Stimulated activated CD4-positive, alpha-beta T cell treated with anti-CD3 and anti-CD28 coated beads, TNF-alpha, amount 100 ng/mL, for 48 hours (primary cell): ENCODE results near the gene YDJC.
"Not testable (repeated sequence)": the region's sequence is repeated elsewhere in the genome, so short reads cannot be mapped to it uniquely, and the experiment has no call there.

Experiments
- DNase-seq, 3 donors: peaks; one replicate each; pipeline ENCODE4 v3.0.0-alpha.2; 2020; ENCODE audit warnings: low read depth in 3 of 3

The YDJC gene

DNA sequence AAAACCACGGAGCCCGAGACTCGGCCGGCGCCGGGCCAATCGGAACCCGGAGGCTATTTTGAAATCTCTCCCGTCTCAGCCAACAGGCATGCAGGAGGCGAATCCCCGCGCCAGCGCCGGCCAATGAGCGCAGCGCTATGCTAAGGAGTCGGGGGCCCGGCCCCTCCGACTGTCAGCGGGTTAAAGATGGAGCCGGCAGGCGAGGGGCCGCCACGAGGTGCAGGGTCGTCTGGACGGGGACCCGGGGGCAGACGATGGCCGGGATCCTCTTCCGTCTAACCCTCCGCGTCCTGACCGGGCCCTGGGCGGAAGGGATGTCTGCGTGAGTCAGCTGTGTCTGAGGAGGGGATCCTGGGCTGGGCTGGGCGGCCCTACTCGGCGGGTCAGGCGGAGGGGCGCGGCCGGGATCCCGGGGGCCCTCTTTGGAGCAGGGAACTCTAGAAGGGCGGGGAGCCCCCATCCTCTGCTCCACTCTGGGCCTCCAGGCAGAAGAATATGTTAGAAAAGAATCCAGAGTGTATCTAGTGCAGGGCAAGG, 22.3 kb upstream of the YDJC start:
- DNase-seq: peak; percentile 75 to 83 (median 81)

DNA sequence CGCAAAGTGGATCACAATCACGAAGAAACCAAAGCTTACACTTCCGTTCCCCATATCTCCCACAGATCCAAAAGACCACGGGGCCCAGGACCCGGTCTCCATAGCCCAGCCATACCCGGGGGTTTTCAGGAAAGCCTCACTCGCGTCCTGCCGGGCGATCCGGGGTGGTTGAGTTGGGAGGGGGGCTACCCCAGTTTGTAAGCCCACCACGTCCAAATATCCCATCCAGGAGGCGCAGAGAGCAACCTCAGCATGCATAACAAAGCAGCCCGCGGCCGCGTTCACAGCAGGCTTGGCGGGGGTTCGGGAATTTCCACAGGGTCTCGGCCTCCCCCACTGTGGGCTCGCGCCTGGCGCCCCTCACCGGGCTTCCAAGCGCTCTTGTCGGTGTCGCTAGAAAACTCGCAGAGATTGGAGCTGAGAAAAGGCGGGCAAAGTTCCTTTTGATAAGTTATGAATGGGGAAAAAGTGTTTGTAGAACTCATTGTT, 21.7 kb upstream of the YDJC start:
- no peak for DNase-seq

DNA sequence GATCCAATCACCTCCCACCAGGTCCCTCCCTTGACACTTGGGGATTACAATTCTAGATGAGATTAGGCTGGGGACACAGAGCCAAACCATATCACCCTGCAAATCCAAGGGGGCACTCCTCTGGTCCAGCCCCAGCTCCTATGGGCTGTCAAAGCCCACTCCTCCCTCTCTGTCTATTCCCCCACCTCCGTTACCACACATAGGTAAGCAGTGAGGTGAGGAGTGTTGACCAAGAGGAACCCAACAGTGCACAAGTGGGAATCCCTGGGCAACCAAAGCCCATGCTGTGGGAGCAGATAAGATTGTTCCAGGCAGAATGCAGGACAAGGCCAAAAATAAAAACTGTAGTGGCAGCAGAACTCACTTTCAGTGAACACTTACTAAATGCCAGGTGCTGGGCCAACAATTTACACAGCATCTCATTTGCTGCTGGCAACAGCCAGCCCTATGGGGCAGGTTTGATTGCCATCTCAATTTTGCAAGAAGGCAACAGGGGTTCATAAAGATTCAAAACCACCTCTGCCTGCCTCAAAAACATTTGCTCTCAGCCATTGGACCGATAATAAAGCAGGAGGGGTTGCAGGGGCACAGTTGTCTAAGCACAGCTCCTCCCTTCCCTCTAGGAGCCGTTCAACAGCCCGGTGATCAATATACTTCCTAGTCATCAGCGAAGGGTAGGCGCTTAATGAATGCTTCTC, 21.1 kb upstream of the YDJC start:
- no peak for DNase-seq

DNA sequence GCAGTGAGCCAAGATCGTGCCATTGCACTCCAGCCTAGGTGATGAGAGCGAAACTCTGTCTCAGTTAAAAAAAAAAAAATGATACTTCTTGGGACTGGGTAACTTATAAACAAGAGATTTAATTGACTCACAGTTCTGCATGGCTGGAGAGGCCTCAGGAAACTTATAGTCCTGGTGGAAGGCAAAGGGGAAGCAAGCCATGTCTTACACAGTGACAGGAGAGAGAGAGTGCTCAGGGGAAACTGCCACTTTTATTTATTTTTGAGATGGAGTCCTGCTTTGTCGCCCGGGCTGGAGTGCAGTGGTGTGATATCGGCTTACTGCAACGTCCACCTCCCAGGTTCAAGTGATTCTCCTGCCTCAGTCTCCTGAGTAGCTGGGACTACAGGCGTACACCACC, 20.5 kb upstream of the YDJC start:
- no peak for DNase-seq

DNA sequence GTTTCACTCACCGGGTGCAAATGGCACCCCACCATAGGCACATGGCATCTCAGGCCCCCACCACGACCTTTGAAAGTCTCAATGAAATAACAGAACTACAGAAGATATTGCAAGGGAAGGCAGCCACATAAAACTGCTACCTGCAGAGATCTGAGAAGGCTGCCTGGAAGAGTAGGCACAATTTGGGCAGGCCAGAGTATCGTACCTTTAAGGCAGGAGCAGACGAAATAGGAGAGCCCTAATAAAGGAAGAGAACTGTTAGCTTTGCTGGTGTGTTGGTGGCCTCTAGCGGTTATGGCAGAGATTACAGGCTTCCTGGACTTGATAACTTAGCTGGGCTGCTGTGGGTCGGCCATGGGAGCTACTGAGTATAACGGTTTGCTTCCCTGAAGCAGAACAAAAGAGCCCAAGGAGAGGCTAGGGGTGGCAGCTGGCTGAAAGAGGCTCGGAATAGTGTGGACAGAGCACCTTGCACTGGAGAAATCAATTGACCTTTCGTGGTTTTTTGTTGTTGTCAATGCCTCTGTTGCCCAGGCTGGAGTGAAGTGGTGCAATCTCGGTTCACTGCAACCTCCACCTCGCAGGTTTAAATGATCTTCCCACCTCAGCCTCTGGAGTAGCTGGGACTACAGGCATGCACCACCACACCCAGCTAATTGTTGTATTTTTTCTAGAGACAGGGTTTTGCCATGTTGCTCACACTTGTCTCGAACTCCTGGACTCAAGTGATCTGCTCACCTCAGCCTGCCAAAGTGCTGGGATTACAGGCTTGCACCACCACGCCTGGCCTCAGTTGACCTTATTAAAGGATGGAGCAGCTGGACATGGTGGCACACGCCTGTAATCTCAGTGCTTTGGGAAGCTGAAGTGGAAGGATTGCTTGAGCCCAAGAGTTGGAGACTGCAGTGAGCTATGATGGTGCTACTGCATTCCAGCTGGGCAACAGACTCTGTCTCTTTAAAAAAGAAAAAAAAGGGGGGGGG, 17.1 kb upstream of the YDJC start:
- peak in 2 of 3 donors; percentile 60 to 63 for DNase-seq

DNA sequence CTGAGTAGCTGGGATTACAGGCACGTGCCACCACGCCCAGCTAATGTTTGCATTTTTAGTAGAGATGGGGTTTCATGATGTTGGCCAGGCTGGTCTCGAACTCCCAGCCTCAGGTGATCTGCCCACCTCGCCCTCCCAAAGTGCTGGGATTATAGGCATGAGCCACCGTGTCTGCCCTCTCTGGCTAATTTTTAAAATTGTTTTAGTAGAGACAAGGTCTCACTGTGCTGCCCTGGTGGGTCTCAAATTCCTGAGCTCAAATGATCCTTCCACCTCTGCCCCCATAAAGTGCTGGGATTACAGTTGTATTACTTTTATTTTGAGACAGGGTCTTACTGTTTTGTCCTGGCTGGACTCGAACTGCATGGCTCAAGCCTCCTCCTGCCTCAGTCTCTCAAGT, 15.7 kb upstream of the YDJC start:
- DNase-seq: not testable (repeated sequence)

DNA sequence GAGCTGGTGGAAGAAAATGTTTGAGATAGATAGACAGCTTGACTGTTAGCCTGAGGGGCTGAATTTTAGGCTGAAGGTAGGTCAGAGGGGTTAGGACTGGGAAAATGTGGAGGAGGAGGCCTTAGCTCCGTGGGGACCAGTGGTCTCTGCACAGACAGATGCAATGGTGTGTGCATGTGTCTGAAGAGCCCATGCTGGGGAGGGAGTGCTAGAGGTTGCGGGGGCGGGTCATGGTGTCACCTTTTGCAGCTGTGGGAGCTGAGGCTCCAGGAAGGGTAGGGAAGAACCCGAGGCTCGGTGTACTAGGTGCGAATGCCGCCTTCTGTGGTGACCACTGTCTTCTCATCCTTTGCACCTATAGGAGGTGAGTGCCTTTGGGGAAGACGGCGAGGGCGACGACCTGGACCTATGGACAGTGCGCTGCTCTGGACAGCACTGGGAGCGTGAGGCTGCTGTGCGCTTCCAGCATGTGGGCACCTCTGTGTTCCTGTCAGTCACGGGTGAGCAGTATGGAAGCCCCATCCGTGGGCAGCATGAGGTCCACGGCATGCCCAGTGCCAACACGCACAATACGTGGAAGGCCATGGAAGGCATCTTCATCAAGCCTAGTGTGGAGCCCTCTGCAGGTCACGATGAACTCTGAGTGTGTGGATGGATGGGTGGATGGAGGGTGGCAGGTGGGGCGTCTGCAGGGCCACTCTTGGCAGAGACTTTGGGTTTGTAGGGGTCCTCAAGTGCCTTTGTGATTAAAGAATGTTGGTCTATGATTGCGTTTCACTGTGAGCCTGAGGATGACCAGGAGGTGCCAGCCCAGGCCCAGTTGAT, 13.9 kb upstream of the YDJC start:
- DNase-seq: no peak

DNA sequence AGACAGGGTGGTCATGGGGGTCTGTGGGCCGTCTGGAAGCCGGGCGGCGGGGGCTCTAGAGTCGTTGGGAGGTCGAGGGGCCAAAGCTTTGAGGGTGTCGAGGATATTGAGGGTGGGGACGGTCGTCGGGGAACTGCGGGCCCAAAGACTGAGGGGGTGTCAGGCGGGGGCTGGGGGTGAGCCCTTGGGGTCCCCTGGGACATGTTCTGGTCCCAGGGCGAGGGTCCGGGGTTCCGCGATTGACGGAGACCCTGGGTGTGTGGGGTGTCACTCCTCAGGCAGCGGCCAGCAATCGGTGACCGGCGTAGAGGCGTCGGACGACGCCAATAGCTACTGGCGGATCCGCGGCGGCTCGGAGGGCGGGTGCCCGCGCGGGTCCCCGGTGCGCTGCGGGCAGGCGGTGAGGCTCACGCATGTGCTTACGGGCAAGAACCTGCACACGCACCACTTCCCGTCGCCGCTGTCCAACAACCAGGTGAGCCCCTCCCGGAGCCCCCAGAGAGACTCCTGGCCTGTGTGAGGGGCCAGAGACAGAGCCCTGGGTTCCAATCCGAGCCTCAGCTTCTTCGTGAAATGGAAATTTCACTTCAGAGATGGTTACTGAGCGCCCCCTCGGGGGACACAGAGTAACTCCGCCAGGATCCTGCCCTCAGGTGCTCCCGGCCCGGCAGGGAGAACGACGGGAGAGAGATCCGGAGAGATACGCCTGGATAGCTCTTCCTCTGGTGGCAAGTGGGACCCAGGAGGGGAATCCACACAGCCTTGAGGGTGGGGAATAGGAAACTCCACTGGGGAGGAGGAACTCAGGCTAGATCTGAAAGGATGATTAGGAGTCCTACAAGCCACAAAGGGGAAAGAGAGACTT, 13.0 kb upstream of the YDJC start:
- peak in 2 of 3 donors; percentile 43 to 63 for DNase-seq

DNA sequence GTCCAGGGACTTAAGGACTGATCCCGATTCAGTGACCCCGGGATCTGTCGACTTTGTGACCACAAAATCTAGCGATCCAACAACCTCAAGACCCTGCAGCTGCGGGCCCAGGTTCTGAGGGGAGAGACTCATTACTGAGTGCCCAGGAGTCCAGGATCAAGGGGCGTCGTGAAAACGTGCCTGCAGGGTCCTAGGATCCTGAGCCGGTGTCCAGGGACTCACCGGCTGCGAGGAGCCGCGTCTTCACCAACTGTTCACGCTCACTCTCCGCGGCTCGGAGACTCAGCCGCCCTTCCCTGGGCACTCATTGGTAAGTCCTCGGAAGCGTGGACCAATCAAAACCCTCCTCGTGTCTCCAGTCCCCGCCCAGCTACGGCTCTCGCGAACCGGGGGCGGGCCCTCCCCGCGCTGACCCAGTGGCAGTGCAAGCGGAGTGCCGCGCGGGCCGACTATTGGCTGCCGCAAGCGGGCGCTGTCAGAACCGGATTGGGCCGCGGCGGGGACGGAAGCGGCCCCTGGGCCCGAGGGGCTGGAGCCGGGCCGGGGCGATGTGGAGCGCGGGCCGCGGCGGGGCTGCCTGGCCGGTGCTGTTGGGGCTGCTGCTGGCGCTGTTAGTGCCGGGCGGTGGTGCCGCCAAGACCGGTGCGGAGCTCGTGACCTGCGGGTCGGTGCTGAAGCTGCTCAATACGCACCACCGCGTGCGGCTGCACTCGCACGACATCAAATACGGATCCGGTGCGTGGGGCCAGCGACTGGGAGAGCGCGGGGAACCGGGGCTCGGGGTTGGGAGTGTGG, 12.2 kb upstream of the YDJC start, which contains the start of gene SDF2L1:
Gene SDF2L1, plus strand, starts transcription at position 514 of the 795 bp plus-strand sequence. Its CDS starts 35 bp downstream, at position 549.
- peak; percentile 93 to 97 (median 95) for DNase-seq

DNA sequence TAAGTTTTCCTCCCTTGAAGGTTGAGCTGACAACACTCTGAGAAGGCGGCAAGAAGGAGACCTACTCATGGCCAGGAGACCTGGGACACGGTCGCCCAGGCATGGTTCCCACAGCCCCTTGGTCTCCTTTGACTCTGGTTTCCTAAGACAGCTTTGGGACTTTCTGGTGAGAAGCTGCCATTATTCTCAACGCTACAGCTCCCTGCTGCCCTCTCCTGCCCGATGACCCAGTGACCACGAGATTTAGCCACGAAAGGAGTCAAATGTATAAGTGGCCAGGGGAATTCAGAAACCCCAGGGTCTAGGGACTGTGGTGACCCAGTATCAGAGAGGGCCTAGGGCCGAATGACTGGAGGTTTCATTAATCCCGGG, 11.6 kb upstream of the YDJC start:
- no peak for DNase-seq

DNA sequence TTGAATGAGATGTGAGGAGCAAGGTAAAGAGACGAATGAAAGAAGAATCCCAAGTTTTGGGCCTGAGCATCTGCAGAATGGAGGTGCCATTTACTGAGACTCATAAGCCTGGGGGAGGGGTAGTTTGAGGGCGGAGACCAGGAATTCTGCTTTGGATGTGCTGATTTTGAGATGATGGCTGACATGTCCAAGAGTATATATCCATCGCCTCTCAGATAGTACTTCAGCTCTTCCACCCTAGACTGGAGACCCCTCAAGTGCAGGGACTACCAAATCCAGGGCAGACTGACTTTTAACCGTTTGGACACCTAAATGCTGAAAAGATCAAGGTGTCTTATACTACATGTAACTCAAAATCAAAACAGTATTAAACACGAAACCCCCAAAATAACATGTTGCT, 11.0 kb upstream of the YDJC start:
- no peak for DNase-seq

DNA sequence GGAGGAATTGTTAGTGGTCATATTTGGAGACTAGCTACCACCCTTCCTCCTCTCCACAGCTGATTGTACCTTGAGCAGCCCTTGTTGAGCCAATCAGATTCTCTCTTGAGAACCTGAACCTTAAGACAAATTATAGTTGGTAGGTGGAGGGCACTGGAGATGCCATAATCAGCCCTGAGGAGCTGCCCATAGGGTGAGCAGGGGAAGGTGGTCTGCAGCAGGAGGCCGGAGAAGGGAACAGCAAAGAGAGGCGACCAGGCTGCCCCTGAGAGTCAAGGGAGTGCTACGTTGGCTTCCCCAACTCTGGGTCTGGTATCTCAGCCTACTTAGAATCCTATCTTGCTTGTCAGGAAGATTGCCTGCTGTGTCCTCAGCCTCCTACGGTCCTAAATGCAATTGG, 9.5 kb upstream of the YDJC start:
- DNase-seq: no peak

DNA sequence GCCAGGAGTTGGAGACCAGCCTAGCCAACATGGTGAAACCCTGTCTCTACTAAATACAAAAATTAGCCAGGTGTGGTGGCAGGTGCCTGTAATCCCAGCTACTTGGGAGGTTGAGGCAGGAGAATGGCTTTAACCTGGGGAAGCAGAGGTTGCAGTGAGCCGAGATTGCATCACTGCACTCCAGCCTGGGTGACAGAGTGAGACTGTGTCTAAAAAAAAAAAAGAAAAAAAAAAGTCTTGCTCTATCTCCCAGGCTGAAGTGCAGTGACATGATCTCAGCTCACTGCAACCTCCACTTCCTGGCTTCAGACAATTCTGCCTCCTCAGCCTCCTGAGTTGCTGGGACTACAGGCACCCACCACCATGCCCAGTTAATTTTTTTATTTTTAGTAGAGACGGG, 7.6 kb upstream of the YDJC start:
- DNase-seq: not testable (repeated sequence)

DNA sequence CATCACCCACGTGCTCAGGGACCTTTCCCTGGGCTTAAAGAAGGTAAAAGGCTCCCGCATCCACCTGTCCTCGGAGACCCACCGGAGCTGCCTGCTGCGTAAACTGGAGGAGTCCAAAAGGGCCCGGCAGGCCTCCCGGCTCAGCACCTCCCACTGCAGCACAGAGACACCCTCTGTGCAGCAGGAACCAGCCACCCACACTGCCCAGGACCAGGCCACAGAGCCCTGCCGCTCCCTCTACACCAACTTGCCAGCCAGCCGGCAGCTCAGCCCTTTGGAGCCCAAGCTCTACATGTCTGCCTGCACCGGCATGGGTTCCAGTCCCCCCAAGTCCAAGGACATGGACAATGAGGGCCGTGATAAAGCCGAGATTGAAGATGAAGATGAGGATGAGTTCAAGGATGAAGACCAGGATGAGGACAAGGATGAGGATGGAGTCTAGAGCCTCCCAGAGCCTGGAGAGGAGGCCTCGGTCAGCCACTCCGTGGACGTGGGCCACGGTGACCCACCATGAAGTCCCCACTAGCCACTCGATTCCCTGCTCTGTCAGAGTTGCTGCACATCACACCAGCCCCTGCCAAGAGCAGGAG, 6.9 kb upstream of the YDJC start:
- DNase-seq: no peak

DNA sequence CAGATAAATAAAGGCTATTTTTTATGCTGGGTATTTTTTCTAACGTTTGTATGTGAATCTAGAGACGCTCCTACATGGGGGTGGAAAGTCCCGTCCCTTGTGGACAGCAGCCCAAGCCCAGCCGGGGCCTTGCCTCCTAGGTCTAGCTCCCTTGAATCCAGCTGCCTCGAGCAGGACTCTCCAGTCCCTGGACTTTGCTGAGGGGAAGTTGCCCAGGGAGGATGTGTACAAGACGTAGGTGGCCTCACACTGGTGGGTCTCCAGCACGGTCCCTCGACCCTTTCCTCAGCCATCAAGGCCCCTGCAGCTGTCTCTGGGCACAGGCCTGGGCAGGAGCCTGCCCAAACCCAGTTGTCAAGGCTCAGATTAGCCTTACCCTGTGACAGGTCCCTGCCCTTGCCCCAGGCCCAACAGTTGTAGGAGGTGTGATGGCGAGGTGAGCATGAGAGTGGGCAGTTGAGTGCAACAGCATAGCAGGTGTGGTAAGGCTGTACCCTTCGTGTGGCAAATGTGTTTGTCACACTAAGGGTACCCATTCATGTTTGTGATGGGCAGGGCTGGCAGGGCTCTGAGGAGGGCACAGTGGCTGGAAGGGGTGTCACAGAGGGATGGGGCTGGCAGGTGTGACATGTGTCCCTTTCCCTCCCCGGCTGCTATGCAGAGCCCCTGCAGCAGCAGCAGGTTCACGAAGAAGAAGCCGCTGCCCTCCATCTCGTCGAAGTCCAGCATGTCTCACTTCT, 6.1 kb upstream of the YDJC start:
- no peak for DNase-seq

DNA sequence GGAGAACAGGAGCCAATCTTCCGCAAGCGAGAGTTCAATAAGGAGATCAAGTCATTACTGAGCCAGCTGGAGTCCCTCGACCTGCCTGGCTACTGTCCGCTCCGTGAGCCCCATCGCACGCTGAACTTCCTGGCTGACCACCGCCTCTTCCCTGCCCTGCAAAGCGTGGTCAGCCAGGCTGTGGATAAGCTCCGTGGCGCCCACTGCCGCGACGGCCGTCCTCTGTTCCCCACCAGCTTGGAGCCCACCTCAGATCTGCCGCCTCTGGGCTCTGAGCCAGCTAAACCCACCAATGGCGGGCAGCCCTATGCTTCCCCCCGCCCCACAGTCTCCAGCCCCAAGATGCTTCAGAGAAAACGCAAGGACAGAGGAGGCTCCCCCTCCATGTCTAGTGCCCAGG, 5.0 kb upstream of the YDJC start:
- no peak for DNase-seq

DNA sequence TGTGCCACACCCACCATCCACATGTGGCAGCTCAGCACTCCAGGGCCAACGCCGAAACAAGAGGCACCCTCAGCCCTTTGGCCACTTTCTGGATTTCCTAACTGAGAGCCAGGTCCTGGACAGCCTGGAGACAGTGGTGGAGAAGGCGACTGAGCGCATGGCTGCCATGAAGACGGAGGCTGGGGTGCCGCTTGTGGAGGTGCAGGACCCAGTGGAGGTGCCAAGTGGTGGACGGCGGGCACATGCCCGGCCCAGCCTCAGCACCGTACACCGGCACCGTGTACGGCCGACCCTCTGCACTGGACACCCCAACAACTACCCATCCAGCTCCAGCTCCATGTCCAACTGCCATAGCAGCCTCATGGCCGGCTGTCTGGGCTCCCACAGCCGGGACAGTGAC, 4.3 kb upstream of the YDJC start:
- DNase-seq: no peak

DNA sequence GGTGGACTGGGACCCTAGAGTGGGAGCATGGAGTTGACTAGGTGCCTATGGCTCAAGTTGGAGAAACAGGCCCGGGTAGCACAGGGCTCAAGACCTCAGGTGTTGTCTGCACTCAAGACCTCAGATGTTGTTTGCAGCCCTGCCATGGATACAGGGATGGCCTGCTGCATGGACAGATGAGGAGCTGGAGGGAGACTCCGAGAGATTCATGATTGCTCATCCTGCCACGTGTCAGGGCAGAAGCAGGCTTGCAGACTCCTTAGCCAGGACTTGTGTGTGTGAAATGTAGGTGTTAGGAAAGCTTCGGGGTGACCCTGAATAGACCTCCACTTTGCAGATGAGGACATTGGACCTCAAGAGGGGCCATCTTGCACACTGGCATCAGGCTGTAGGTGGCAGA, 3.7 kb upstream of the YDJC start:
- no peak for DNase-seq

DNA sequence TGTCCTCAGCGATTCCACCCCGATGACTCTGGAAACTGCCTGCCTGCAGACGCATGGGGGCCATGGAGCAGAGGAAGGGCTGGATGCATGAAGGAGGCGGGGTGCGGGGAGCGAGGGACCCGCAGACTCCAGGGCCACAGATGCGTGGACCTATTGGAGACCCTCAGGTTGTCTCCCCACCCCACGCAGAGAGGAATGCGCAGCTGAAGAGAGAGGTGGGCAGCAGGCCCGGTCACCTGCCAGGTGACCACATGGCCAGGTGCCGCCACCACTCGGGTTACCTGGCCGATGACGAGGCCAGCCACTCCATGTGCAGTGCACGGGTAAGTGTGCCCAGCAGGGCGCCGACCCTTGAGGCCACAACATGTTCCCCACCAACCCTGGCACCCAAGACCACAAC, 3.1 kb upstream of the YDJC start:
- DNase-seq: no peak
